OCI-LY3 (cell line): ENCODE results near the gene GPR158.

Experiments
- CTCF ChIP-seq: fragments of 200-600, 300-600 bp; sonication (generic); IDR thresholded peaks from 2 replicates; pipeline ENCODE4 v1.5.1; 2014; ENCODE audit warnings: antibody characterized with exemption, low read length, low read depth
- EZH2phosphoT487 ChIP-seq: fragments of 200-600 bp; shearing (Covaris generic); IDR thresholded peaks from 2 replicates; pipeline ENCODE4 v1.6.1; 2018; ENCODE audit warnings: antibody characterized with exemption, mixed run types, low read depth

GRCh38 chr10:25417611-25418010 lies 242.8 kb downstream of the GPR158 start:
- TF ChIP-seq CTCF (no peak), EZH2phosphoT487 (no peak)
